Measurements from ENCODE around the gene NCOA5. TPM values are rescaled to one million over a fixed set of nuclear protein-coding genes. Genes with fewer than 3 reads are reported as not detected.

NCOA5 gene
- total and polyA plus RNA-seq, 9 of the 15 experiments (the other 6 are each of a cell fraction or from before 2014, with no cell fraction given): 3.9 to 22.8 (median 13.8) TPM

GRCh38 chr20:46113113-46113470 lies 23.3 kb upstream of the NCOA5 start (continued):
- TF ChIP-seq MGA (IDR thresholded peaks at IDR 0.05) (no peak), POLR2G (IDR thresholded peaks at IDR 0.05; ENCODE audit: low read depth, low read length) (no peak), CHD4 (IDR thresholded peaks at IDR 0.05; ENCODE audit: insufficient read depth, insufficient replicate concordance, low read depth, low read length, poor library complexity, severe bottlenecking) (no peak), POLR2AphosphoS5 (IDR thresholded peaks at IDR 0.05; ENCODE audit: control insufficient read depth, insufficient read depth, low read depth, low read length) (no peak), ELF1 (tag; IDR thresholded peaks at IDR 0.05) (no peak), ZNF280B (CRISPR knock-in tag; IDR thresholded peaks at IDR 0.05) (no peak)
